Measurements from ENCODE around the gene ZNF552. TPM values are rescaled to one million over a fixed set of nuclear protein-coding genes. Genes with fewer than 3 reads are reported as not detected.

The ZNF552 gene
- total RNA-seq, 2 experiments from 2014 or later: 6.5 to 6.7 TPM

DNA sequence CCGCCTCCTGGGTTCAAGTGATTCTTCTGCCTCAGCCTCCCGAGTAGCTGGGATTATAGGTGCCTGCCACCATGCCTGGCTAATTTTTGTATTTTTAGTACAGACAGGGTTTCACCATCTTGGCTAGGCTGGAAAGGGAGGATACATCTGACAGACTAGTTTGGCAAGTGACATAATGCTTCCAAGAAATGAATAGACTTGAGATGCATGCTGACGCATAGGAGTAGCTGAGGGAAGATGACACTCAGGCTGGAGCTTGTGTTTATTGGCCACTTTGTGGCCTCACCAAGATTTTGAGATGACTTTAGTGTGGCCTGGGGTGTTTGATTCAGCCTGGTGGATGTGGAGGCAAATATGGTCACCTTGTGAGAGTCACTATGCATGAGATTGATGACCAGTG, 41.2 kb downstream of the ZNF552 start:
- intact Hi-C loops (cut with micrococcal nuclease): no loop called here
- DNase-seq: peak; percentile 5
- Mint-ChIP-seq H3K4me3 (no peak overlapping the region), H3K4me1 (ENCODE audit: low read depth) (peaks cover 40% of the 10 kb centered on the region), H3K27me3 (no peaks in the 10 kb centered on the region), H3K27ac (peak overlapping the region; percentile 31), H3K9me3 (peaks cover 44% of the 10 kb centered on the region), H3K36me3 (ENCODE audit: low read depth) (peaks cover 83% of the 10 kb centered on the region)
- TF ChIP-seq, protein P1, sequence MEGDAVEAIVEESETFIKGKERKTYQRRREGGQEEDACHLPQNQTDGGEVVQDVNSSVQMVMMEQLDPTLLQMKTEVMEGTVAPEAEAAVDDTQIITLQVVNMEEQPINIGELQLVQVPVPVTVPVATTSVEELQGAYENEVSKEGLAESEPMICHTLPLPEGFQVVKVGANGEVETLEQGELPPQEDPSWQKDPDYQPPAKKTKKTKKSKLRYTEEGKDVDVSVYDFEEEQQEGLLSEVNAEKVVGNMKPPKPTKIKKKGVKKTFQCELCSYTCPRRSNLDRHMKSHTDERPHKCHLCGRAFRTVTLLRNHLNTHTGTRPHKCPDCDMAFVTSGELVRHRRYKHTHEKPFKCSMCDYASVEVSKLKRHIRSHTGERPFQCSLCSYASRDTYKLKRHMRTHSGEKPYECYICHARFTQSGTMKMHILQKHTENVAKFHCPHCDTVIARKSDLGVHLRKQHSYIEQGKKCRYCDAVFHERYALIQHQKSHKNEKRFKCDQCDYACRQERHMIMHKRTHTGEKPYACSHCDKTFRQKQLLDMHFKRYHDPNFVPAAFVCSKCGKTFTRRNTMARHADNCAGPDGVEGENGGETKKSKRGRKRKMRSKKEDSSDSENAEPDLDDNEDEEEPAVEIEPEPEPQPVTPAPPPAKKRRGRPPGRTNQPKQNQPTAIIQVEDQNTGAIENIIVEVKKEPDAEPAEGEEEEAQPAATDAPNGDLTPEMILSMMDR (IDR thresholded peaks at IDR 0.05): no peak
- ChIA-PET POLR2A (interaction anchor here (1.4 kb wide), 1 partner anchor 31 kb away, joined by 3 read pairs; no protein-coding TSS in a partner anchor), CTCF (no interaction called here)
- ATAC-seq: no peak

DNA sequence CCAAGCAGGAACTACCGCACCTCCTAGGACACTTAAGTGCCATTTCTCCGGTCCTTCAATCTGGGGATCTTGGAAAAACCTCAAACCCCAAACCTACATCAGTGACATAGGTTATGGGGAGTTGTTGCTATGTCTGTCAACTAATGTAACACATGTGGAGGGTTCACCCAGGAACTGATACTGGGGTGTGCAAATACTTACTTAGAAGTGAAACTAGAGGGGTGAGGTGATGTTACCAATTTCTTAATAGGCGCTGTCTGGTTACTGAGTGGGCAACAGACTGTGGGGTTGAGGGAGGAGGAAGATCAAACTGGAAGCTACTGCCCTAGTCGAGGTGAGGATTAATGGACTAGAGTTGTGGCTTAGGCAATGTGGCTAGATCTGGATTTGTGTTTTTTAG, 43.3 kb downstream of the ZNF552 start:
- intact Hi-C loops (cut with micrococcal nuclease): no loop called here
- H3K27me3 Mint-ChIP-seq: no peaks in the 10 kb centered on the region
- peaks cover 40% of the 10 kb centered on the region for H3K4me1 Mint-ChIP-seq (ENCODE audit: low read depth)
- ATAC-seq: no peak
- TF ChIP-seq, protein P1 (IDR thresholded peaks at IDR 0.05): no peak
- peak overlapping the region; percentile 60 for H3K27ac Mint-ChIP-seq
- peak overlapping the region; percentile 89 for H3K4me3 Mint-ChIP-seq
- H3K36me3 Mint-ChIP-seq (ENCODE audit: low read depth): peaks cover 69% of the 10 kb centered on the region
- no peak for DNase-seq
- H3K9me3 Mint-ChIP-seq: peaks cover 30% of the 10 kb centered on the region
- ChIA-PET POLR2A (interaction anchor here (0.6 to 1.9 kb wide), 4 partner anchors 10 to 45 kb away, joined by 3 to 6 read pairs (median 5); no protein-coding TSS in a partner anchor), CTCF (no interaction called here)

DNA sequence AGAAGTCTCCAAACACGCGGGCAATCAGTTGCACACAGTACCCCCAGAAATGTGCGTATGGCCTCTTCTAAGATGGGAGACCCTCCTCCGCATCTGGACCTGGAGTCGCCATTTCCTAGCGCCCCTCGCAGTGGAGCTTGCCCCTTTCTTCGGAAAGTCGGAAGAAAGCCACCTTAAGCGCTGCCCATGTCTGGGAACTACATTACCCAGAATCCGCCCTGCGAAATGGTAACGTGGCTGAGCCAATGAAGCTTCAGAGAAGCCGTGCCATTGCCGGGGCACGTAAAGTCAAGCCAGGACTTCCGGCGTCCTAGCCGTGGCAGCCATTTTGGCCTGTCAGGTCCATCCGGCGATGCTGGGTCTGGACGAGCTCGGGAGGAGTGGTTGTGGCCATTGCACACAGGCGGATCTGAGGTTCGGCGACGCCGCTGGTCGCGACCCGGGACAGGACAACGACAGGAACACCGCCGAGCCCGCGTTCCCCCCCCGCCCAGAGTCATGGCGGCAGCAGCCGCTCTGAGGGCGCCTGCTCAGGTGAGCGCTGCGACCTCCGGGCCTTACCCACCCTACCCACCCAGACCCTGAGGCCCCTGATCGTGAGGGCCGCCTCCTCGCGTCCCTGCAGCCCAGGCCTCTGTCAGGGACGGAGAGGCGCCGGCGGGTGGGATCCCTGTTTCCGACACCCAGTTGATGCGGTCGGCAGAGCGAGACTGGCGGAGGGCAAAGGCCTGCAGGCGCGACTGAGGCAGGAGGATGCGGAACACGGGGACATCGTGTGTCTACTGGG, 45.2 kb downstream of the ZNF552 start, which contains the start of gene ZNF586:
Gene ZNF586 (plus strand): TSS at position 332 of the 787 bp plus-strand sequence. CDS start 167 bp downstream, at position 499.
- peak within 1 kb of the TSS; percentile 89 for H3K4me3 Mint-ChIP-seq
- CTCF ChIA-PET: interaction anchor here (1.2 to 1.7 kb wide), 2 partner anchors 12 to 61 kb away, joined by 3 to 4 read pairs; partner anchors contain the start of gene ZNF154
- DNase-seq (peak; percentile 93), ATAC-seq (peak; percentile 100)
- TF ChIP-seq, protein P1 (IDR thresholded peaks at IDR 0.05): no peak
- peaks cover 58% of the 10 kb centered on the region for H3K36me3 Mint-ChIP-seq (ENCODE audit: low read depth)
- H3K27me3 Mint-ChIP-seq: no peaks in the 10 kb centered on the region
- intact Hi-C loops (cut with micrococcal nuclease): no loop called here
- POLR2A ChIA-PET: interaction anchor here (0.6 to 1.7 kb wide), 2 partner anchors 23 to 161 kb away, joined by 3 to 5 read pairs; partner anchors contain the start of gene ZNF776
- peak within 1 kb of the TSS; percentile 94 for H3K27ac Mint-ChIP-seq
- peaks cover 29% of the 10 kb centered on the region for H3K4me1 Mint-ChIP-seq (ENCODE audit: low read depth)
- peaks cover 23% of the 10 kb centered on the region for H3K9me3 Mint-ChIP-seq

DNA sequence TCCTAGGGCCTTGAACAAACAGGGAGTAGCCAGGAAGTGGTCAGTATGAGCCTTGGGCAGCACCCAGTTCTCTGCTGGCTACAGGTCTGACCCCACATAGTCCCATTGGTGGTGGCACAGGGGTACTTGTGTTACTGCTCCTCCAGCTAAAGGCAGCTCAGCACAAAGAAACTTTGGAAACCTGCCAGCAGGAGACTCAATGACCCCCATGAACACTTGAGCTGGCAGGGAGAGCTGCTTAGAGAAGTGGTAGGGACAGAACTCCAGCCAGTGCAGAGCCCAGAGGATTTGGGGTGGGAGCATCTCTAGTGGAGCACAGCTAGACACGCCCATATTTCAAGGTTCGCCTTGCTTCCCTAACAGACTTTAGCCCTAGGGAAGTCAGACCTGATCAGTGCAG, 55.6 kb downstream of the ZNF552 start:
- H3K36me3 Mint-ChIP-seq (ENCODE audit: low read depth): peaks cover 87% of the 10 kb centered on the region
- TF ChIP-seq, protein P1 (IDR thresholded peaks at IDR 0.05): no peak
- DNase-seq: no peak

DNA sequence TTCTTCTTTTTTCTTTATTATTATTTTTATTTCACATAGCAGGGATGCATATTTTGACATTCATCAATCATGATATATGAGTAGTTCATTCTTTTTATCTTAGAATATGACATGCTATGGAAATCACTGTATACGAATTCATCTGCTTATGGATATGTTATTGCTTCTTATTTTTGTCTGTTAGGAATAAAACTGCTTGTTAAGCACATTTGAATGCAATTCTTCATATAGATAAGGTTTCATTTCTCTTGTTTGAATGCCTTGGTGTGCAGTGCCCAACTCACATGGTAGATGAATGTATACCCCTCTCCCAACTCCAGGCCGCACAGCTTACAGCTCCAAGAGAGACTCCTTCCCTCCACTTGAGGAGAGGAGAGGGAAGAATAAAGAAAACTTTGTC, 56.8 kb downstream of the ZNF552 start:
- Mint-ChIP-seq H3K36me3 (ENCODE audit: low read depth) (peaks cover 90% of the 10 kb centered on the region), H3K9me3 (peaks cover 45% of the 10 kb centered on the region)
- no peak for DNase-seq

More for the DNA sequence above, 55.6 kb downstream of the ZNF552 start:
- H3K27ac Mint-ChIP-seq: no peak overlapping the region
- intact Hi-C loops (cut with micrococcal nuclease): no loop called here
- ATAC-seq: no peak
- H3K4me1 Mint-ChIP-seq (ENCODE audit: low read depth): no peaks in the 10 kb centered on the region
- ChIA-PET CTCF (no interaction called here), POLR2A (interaction anchor here (0.8 kb wide), 1 partner anchor 96 kb away, joined by 3 read pairs; no protein-coding TSS in a partner anchor)
- no peaks in the 10 kb centered on the region for H3K27me3 Mint-ChIP-seq
- no peak overlapping the region for H3K4me3 Mint-ChIP-seq
- peaks cover 35% of the 10 kb centered on the region for H3K9me3 Mint-ChIP-seq

More for the DNA sequence above, 56.8 kb downstream of the ZNF552 start:
- Mint-ChIP-seq H3K4me1 (ENCODE audit: low read depth) (no peaks in the 10 kb centered on the region), H3K27ac (no peak overlapping the region), H3K4me3 (no peak overlapping the region), H3K27me3 (no peaks in the 10 kb centered on the region)
- ATAC-seq: no peak
- ChIA-PET POLR2A (no interaction called here), CTCF (no interaction called here)
- TF ChIP-seq, protein P1 (IDR thresholded peaks at IDR 0.05): no peak
- intact Hi-C loops (cut with micrococcal nuclease): no loop called here

Measured in activated CD8-positive, alpha-beta T cell treated with anti-CD3 and anti-CD28 coated beads for 36 hours (primary cell).